Measurements from ENCODE around the gene SLC22A4. TPM values are rescaled to one million over a fixed set of nuclear protein-coding genes. Genes with fewer than 3 reads are reported as not detected.

The SLC22A4 gene
- total RNA-seq, 1 donor from 2014 or later = 0.48 TPM

- Mint-ChIP-seq H3K36me3 (ENCODE audit: insufficient read depth) (peaks cover 1% of the 10 kb centered on the region), H3K27ac (no peak overlapping the region), H3K4me3 (ENCODE audit: low read depth) (no peak overlapping the region), H3K27me3 (no peaks in the 10 kb centered on the region), H3K9me3 (ENCODE audit: low read depth) (no peaks in the 10 kb centered on the region), H3K4me1 (ENCODE audit: low read depth) (peaks cover 10% of the 10 kb centered on the region)
- TF ChIP-seq CTCF (IDR thresholded peaks at IDR 0.05; ENCODE audit: unreplicated experiment) = no peak
- no peak for DNase-seq (ENCODE audit: low spot score, unreplicated experiment)
Observed at GRCh38 chr5:132325691-132326090, 31.5 kb downstream of the SLC22A4 start.

GRCh38 chr5:132327252-132327955, 33.2 kb downstream of the SLC22A4 start:
- Mint-ChIP-seq H3K27me3 (no peaks in the 10 kb centered on the region), H3K4me3 (ENCODE audit: low read depth) (no peak overlapping the region), H3K36me3 (ENCODE audit: insufficient read depth) (peaks cover 1% of the 10 kb centered on the region), H3K27ac (no peak overlapping the region), H3K4me1 (ENCODE audit: low read depth) (peaks cover 6% of the 10 kb centered on the region), H3K9me3 (ENCODE audit: low read depth) (no peaks in the 10 kb centered on the region)
- no peak for DNase-seq (ENCODE audit: low spot score, unreplicated experiment)
- TF ChIP-seq CTCF (IDR thresholded peaks at IDR 0.05; ENCODE audit: unreplicated experiment) = no peak

- Mint-ChIP-seq H3K9me3 (ENCODE audit: low read depth) (peaks cover 3% of the 10 kb centered on the region), H3K27ac (no peak overlapping the region), H3K27me3 (no peaks in the 10 kb centered on the region), H3K4me3 (ENCODE audit: low read depth) (no peak overlapping the region), H3K36me3 (ENCODE audit: insufficient read depth) (peaks cover 2% of the 10 kb centered on the region), H3K4me1 (ENCODE audit: low read depth) (peaks cover 5% of the 10 kb centered on the region)
- no peak for DNase-seq (ENCODE audit: low spot score, unreplicated experiment)
- TF ChIP-seq CTCF (IDR thresholded peaks at IDR 0.05; ENCODE audit: unreplicated experiment) = no peak
Observed at GRCh38 chr5:132334812-132335211, 40.6 kb downstream of the SLC22A4 start.

- no peaks in the 10 kb centered on the region for H3K27me3 Mint-ChIP-seq
- H3K27ac Mint-ChIP-seq = no peak overlapping the region
- TF ChIP-seq CTCF (IDR thresholded peaks at IDR 0.05; ENCODE audit: unreplicated experiment) = no peak
- peaks cover 3% of the 10 kb centered on the region for H3K9me3 Mint-ChIP-seq (ENCODE audit: low read depth)
- H3K4me1 Mint-ChIP-seq (ENCODE audit: low read depth) = peaks cover 8% of the 10 kb centered on the region
- no peak overlapping the region for H3K4me3 Mint-ChIP-seq (ENCODE audit: low read depth)
- H3K36me3 Mint-ChIP-seq (ENCODE audit: insufficient read depth) = peaks cover 2% of the 10 kb centered on the region
- no peak for DNase-seq (ENCODE audit: low spot score, unreplicated experiment)
Observed at GRCh38 chr5:132335402-132335801, 41.2 kb downstream of the SLC22A4 start.

GRCh38 chr5:132339502-132339901, 45.3 kb downstream of the SLC22A4 start:
- no peak for TF ChIP-seq CTCF (IDR thresholded peaks at IDR 0.05; ENCODE audit: unreplicated experiment)
- H3K36me3 Mint-ChIP-seq (ENCODE audit: insufficient read depth) = peaks cover 2% of the 10 kb centered on the region
- no peaks in the 10 kb centered on the region for H3K27me3 Mint-ChIP-seq
- H3K4me1 Mint-ChIP-seq (ENCODE audit: low read depth) = peaks cover 9% of the 10 kb centered on the region
- H3K9me3 Mint-ChIP-seq (ENCODE audit: low read depth) = peaks cover 3% of the 10 kb centered on the region
- H3K27ac Mint-ChIP-seq = no peak overlapping the region
- DNase-seq (ENCODE audit: low spot score, unreplicated experiment) = no peak
- H3K4me3 Mint-ChIP-seq (ENCODE audit: low read depth) = no peak overlapping the region

Data from progenitor cell of endocrine pancreas (in vitro differentiated cells).